ENCODE results near the gene PDLIM5.

PDLIM5 gene

DNA sequence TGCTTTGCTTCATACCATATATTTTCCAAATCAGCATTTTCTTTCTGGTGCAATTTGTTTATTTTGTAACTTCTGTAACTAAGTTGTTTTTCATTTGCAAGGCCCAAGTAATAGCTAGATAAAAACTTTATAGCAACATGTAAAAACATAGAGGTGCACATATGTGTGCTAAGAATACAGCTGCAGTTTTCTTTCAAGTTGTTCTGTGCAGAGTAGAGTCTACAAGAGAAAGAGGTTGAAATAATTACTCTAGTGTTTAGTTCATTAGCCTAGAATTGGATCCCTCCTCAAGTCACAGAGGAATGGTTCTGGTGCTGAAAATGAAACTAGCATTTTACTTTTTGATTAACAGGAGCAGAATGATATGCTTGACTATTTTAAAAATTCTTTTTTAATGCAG, 32.2 kb upstream of the PDLIM5 start:
- no peak for TF ChIP-seq Cebpa-rat (IDR thresholded peaks at IDR 0.05)
- Histone ChIP-seq H3K36me3 (no peaks in the 10 kb centered on the region), H3K9ac (no peak overlapping the region), H3K4me3 (no peak overlapping the region), H3K4me2 (no peak overlapping the region), H3K27me3 (no peaks in the 10 kb centered on the region), H3K4me1 (no peaks in the 10 kb centered on the region), H4K20me1 (no peaks in the 10 kb centered on the region), H3K9me3 (replicated peaks in 1 of 11) (peaks cover 0 to 11% (median 0%) of the 10 kb centered on the region in 11 experiments; a peak in 2 of 22 replicates), H3K27ac (no peak overlapping the region)

- Histone ChIP-seq H3K36me3 (no peaks in the 10 kb centered on the region), H4K20me1 (no peaks in the 10 kb centered on the region), H3K9me3 (replicated peaks in 1 of 11) (peaks cover 0 to 11% (median under 1%) of the 10 kb centered on the region in 11 experiments; a peak in 6 of 22 replicates), H3K4me2 (no peak overlapping the region), H3K27ac (no peak overlapping the region), H3K4me1 (no peaks in the 10 kb centered on the region), H3K4me3 (no peak overlapping the region), H3K9ac (no peak overlapping the region), H3K27me3 (no peaks in the 10 kb centered on the region)
- TF ChIP-seq Cebpa-rat (IDR thresholded peaks at IDR 0.05), result no peak
Measured at GRCh38 chr4:94419956-94420355, 31.8 kb upstream of the PDLIM5 start.

DNA sequence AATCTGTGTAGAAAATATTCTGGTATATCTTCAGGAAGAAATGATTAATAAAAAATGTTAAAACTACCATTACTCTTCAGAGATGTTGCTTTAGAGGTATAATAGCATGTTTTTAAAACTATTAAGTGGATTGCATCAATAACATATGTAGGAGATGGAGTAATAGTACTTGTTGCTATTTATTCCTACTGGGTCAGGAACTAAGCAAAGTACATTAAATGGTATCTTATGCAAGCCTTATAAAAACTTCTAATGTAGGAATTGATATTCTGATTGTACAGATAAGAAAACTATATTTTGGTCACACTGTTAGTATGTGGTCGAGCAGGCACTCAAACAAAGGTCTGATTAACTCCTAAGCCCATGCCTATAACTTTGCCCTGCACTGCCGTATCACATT, 31.4 kb upstream of the PDLIM5 start:
- no peak overlapping the region for H3K4me3 ChIP-seq
- no peaks in the 10 kb centered on the region for H4K20me1 ChIP-seq
- peaks cover 2 to 15% (median 5%) of the 10 kb centered on the region in 11 experiments; a peak in 20 of 22 replicates for H3K9me3 ChIP-seq (replicated peaks in 1 of 11)
- no peaks in the 10 kb centered on the region for H3K27me3 ChIP-seq
- no peaks in the 10 kb centered on the region for H3K36me3 ChIP-seq
- H3K9ac ChIP-seq, result no peak overlapping the region
- no peaks in the 10 kb centered on the region for H3K4me1 ChIP-seq
- no peak overlapping the region for H3K4me2 ChIP-seq
- no peak for TF ChIP-seq Cebpa-rat (IDR thresholded peaks at IDR 0.05)
- H3K27ac ChIP-seq, result no peak overlapping the region

GRCh38 chr4:94426783-94427182, 25.0 kb upstream of the PDLIM5 start:
- no peaks in the 10 kb centered on the region for H4K20me1 ChIP-seq
- H3K36me3 ChIP-seq, result no peaks in the 10 kb centered on the region
- H3K27ac ChIP-seq, result no peak overlapping the region
- H3K9me3 ChIP-seq (replicated peaks in 1 of 11), result peaks cover 20 to 30% (median 22%) of the 10 kb centered on the region in 11 experiments
- TF ChIP-seq Cebpa-rat (IDR thresholded peaks at IDR 0.05), result no peak
- H3K4me1 ChIP-seq, result no peaks in the 10 kb centered on the region
- no peaks in the 10 kb centered on the region for H3K27me3 ChIP-seq
- no peak overlapping the region for H3K4me2 ChIP-seq
- no peak overlapping the region for H3K9ac ChIP-seq
- no peak overlapping the region for H3K4me3 ChIP-seq

DNA sequence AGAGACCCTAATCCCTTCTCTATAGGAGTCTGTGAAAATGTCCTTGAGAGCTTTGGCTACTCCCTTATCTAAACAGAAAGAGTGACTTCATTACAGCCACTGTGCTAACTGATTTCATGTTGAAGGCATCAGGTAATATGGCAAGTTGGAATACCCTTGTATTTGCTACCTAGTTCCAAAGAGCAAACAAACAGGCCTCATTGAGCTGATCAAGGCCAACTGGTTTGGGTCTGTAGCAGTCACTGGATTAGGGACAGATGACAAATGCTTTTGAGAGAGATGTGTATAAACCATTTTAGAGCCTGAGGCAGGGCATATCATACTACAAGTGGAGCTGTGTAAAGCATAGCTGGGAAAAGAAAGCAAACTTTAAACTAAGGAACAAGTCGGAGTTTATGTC, 22.9 kb upstream of the PDLIM5 start:
- H3K4me3 ChIP-seq, result no peak overlapping the region
- TF ChIP-seq Cebpa-rat (IDR thresholded peaks at IDR 0.05), result no peak
- H3K27ac ChIP-seq, result no peak overlapping the region
- no peaks in the 10 kb centered on the region for H3K4me1 ChIP-seq
- no peak overlapping the region for H3K4me2 ChIP-seq
- H3K36me3 ChIP-seq, result no peaks in the 10 kb centered on the region
- H3K9ac ChIP-seq, result no peak overlapping the region
- peaks cover 20 to 28% (median 22%) of the 10 kb centered on the region in 11 experiments for H3K9me3 ChIP-seq (replicated peaks in 1 of 11)
- H3K27me3 ChIP-seq, result no peaks in the 10 kb centered on the region
- no peaks in the 10 kb centered on the region for H4K20me1 ChIP-seq

DNA sequence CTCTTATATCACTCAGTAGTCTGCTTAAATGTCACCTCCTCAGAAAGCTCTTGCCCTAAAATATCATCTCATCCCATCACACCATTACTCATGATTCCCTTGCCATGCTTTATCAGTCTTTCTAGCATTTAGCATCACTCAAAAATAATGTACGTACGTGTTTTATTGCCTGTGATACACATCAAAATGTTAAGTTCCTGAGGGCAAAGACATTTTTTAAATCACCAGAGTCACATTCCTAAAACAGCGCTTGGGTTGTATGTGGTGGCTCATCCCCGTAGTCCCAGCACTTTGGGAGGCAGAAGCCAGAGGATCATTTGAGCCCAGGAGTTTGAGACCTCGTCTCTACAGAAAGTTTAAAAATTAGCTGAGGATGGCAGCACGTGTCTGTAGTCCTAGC, 21.3 kb upstream of the PDLIM5 start:
- Histone ChIP-seq H3K27me3 (no peaks in the 10 kb centered on the region), H3K4me2 (no peak overlapping the region), H3K9ac (no peak overlapping the region), H3K4me3 (no peak overlapping the region), H3K4me1 (no peaks in the 10 kb centered on the region), H3K9me3 (replicated peaks in 1 of 11) (peaks cover 15 to 20% (median 17%) of the 10 kb centered on the region in 11 experiments), H4K20me1 (no peaks in the 10 kb centered on the region), H3K27ac (no peak overlapping the region), H3K36me3 (no peaks in the 10 kb centered on the region)
- TF ChIP-seq Cebpa-rat (IDR thresholded peaks at IDR 0.05), result no peak

GRCh38 chr4:94431388-94431787, 20.4 kb upstream of the PDLIM5 start:
- Histone ChIP-seq H3K4me1 (no peaks in the 10 kb centered on the region), H4K20me1 (no peaks in the 10 kb centered on the region), H3K9me3 (replicated peaks in 1 of 11) (peaks cover 6 to 11% (median 7%) of the 10 kb centered on the region in 11 experiments; a peak in 19 of 22 replicates), H3K4me2 (no peak overlapping the region), H3K27ac (no peak overlapping the region), H3K36me3 (no peaks in the 10 kb centered on the region), H3K4me3 (no peak overlapping the region), H3K9ac (no peak overlapping the region), H3K27me3 (no peaks in the 10 kb centered on the region)
- no peak for TF ChIP-seq Cebpa-rat (IDR thresholded peaks at IDR 0.05)

DNA sequence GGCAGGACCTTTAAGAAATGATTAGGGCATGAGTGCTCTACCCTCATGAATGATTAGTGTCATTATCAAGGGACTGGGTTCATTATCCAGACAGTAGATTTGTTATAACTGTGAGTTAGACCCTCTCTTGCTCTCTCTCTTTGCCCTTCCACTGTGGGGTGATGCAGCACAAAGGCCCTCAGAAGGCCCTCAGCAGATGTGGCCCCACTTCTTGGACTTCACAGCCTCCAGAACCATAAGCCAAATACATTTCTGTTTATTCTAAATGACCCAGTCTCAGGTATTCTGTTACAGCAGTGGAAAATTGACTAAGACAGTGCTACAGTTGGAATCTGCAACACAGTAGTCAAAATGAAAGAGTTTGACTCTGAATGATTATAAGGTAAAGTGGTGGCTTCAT, 17.2 kb upstream of the PDLIM5 start:
- H3K4me2 ChIP-seq, result no peak overlapping the region
- H3K27ac ChIP-seq, result no peak overlapping the region
- H3K27me3 ChIP-seq, result no peaks in the 10 kb centered on the region
- no peak overlapping the region for H3K9ac ChIP-seq
- H3K9me3 ChIP-seq (replicated peaks in 1 of 11), result no peaks in the 10 kb centered on the region
- H3K4me3 ChIP-seq, result no peak overlapping the region
- H3K36me3 ChIP-seq, result no peaks in the 10 kb centered on the region
- no peak for TF ChIP-seq Cebpa-rat (IDR thresholded peaks at IDR 0.05)
- no peaks in the 10 kb centered on the region for H4K20me1 ChIP-seq
- H3K4me1 ChIP-seq, result 0 out of 20 replicates have a peak, but pooled peaks cover 0 to 1% (median 0%) of the 10 kb centered on the region in 10 experiments

GRCh38 chr4:94435874-94436273, 15.9 kb upstream of the PDLIM5 start:
- H3K4me1 ChIP-seq, result 0 out of 20 replicates have a peak, but pooled peaks cover 0 to 4% (median 0%) of the 10 kb centered on the region in 10 experiments
- no peaks in the 10 kb centered on the region for H3K36me3 ChIP-seq
- H4K20me1 ChIP-seq, result no peaks in the 10 kb centered on the region
- no peak for TF ChIP-seq Cebpa-rat (IDR thresholded peaks at IDR 0.05)
- H3K27ac ChIP-seq, result no peak overlapping the region
- no peaks in the 10 kb centered on the region for H3K27me3 ChIP-seq
- no peak overlapping the region for H3K4me3 ChIP-seq
- H3K9ac ChIP-seq, result no peak overlapping the region
- H3K4me2 ChIP-seq, result no peak overlapping the region
- no peaks in the 10 kb centered on the region for H3K9me3 ChIP-seq (replicated peaks in 1 of 11)

DNA sequence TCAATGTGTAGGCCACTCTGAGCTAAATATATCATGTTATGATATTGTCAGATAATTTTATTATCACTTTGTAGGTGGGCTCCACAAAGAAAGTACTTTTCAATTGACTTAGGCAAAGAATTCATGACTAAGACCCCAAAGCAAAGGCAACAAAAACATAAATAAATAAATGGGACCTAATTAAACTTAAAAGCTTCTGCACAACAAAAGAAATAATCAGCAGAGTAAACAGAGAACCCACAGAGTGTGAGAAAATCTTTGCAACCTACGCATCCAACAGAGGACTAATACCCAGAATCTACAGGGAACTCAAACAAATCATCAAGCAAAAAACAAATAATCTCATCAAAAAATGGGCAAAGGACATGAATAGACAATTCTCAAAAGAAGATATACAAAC, 15.2 kb upstream of the PDLIM5 start:
- Histone ChIP-seq H3K4me2 (no peak overlapping the region), H3K9ac (no peak overlapping the region), H3K4me3 (no peak overlapping the region), H3K9me3 (replicated peaks in 1 of 11) (no peaks in the 10 kb centered on the region), H3K27me3 (no peaks in the 10 kb centered on the region), H4K20me1 (no peaks in the 10 kb centered on the region), H3K27ac (no peak overlapping the region), H3K4me1 (0 out of 20 replicates have a peak, but pooled peaks cover 0 to 4% (median 0%) of the 10 kb centered on the region in 10 experiments), H3K36me3 (no peaks in the 10 kb centered on the region)
- TF ChIP-seq Cebpa-rat (IDR thresholded peaks at IDR 0.05), result no peak
